SK-N-SH treated with all-trans-retinoic acid at 6 μM for 48 hours (cell line): ENCODE data around the gene AMZ1.
"Not testable (repeated sequence)": the region's sequence is repeated elsewhere in the genome, so short reads cannot be mapped to it uniquely, and the experiment has no call there.

Experiments used
- BACH2 ChIP-seq: fragments of 250-450 bp; sonication (Bioruptor Pico); IDR thresholded peaks from 2 replicates; pipeline ENCODE4 v1.9.0; 2021; ENCODE audit warnings: mild to moderate bottlenecking, borderline replicate concordance
- ESRRG ChIP-seq: fragments of 250-450 bp; sonication (Bioruptor Pico); IDR thresholded peaks from 2 replicates; pipeline ENCODE4 v1.6.1; 2021; ENCODE audit warnings: mild to moderate bottlenecking
- GLIS3 ChIP-seq: fragments of 250-450 bp; sonication (Bioruptor Pico); IDR thresholded peaks from 2 replicates; pipeline ENCODE4 v1.5.0; 2020; ENCODE audit warnings: mild to moderate bottlenecking, moderate library complexity
- RARB ChIP-seq: fragments of 250-450 bp; sonication (Bioruptor Pico); IDR thresholded peaks from 2 replicates; pipeline ENCODE4 v1.8.0; 2021; ENCODE audit warnings: mild to moderate bottlenecking, moderate library complexity
- SNAI2 ChIP-seq: fragments of 250-450 bp; sonication (Bioruptor Pico); IDR thresholded peaks from 2 replicates; pipeline ENCODE4 v1.5.0; 2020; ENCODE audit warnings: mild to moderate bottlenecking, moderate library complexity
- ZFP30 ChIP-seq: fragments of 450-650 bp; formaldehyde crosslinking; IDR thresholded peaks from 2 replicates; pipeline ENCODE4 v1.5.0; 2022; ENCODE audit warnings: mild to moderate bottlenecking, moderate library complexity
- TF ChIP-seq, protein P1 (sequence below): fragments of 250-450 bp; sonication (Bioruptor Pico); IDR thresholded peaks from 2 replicates; pipeline ENCODE4 v1.5.1; 2021; ENCODE audit warnings: mild to moderate bottlenecking, moderate library complexity
- TF ChIP-seq, protein P2 (sequence below): fragments of 250-450 bp; sonication (Bioruptor Pico); IDR thresholded peaks from 2 replicates; pipeline ENCODE4 v1.5.1; 2020; ENCODE audit warnings: low read depth, mild to moderate bottlenecking, moderate library complexity
- TF ChIP-seq, protein P3 (sequence below): fragments of 250-450 bp; sonication (Bioruptor Pico); IDR thresholded peaks from 2 replicates; pipeline ENCODE4 v1.8.0; 2020; ENCODE audit warnings: mild to moderate bottlenecking, moderate library complexity, borderline replicate concordance

DNA sequence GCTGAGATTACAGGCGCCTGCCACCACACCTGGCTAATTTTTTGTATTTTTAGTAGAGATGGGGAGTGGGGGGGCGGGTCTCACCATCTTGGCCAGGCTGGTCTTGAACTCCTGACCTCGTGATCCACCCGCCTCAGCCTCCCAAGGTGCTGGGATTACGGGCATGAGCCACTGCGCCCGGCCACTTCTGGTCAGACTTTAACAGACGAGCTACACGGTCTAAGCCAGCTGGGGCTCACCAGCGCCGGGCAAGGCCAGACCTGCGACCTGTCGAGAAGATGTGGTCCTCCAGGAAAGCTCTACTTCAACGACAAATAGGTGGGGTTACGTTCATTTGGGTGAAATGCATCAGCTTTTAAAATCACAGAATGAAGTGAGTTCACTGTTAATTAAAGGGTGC is 36.0 kb downstream of the AMZ1 start:
- TF ChIP-seq BACH2; GLIS3; SNAI2 (CRISPR knock-in tag); ESRRG (CRISPR knock-in tag); RARB (CRISPR knock-in tag); ZFP30 (CRISPR knock-in tag): not testable (repeated sequence)
- TF ChIP-seq, protein P1, sequence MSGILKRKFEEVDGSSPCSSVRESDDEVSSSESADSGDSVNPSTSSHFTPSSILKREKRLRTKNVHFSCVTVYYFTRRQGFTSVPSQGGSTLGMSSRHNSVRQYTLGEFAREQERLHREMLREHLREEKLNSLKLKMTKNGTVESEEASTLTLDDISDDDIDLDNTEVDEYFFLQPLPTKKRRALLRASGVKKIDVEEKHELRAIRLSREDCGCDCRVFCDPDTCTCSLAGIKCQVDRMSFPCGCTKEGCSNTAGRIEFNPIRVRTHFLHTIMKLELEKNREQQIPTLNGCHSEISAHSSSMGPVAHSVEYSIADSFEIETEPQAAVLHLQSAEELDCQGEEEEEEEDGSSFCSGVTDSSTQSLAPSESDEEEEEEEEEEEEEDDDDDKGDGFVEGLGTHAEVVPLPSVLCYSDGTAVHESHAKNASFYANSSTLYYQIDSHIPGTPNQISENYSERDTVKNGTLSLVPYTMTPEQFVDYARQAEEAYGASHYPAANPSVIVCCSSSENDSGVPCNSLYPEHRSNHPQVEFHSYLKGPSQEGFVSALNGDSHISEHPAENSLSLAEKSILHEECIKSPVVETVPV (CRISPR knock-in tag), result not testable (repeated sequence)
- TF ChIP-seq, protein P2, sequence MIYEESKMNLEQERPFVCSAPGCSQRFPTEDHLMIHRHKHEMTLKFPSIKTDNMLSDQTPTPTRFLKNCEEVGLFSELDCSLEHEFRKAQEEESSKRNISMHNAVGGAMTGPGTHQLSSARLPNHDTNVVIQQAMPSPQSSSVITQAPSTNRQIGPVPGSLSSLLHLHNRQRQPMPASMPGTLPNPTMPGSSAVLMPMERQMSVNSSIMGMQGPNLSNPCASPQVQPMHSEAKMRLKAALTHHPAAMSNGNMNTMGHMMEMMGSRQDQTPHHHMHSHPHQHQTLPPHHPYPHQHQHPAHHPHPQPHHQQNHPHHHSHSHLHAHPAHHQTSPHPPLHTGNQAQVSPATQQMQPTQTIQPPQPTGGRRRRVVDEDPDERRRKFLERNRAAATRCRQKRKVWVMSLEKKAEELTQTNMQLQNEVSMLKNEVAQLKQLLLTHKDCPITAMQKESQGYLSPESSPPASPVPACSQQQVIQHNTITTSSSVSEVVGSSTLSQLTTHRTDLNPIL (CRISPR knock-in tag), result not testable (repeated sequence)
- TF ChIP-seq, protein P3, sequence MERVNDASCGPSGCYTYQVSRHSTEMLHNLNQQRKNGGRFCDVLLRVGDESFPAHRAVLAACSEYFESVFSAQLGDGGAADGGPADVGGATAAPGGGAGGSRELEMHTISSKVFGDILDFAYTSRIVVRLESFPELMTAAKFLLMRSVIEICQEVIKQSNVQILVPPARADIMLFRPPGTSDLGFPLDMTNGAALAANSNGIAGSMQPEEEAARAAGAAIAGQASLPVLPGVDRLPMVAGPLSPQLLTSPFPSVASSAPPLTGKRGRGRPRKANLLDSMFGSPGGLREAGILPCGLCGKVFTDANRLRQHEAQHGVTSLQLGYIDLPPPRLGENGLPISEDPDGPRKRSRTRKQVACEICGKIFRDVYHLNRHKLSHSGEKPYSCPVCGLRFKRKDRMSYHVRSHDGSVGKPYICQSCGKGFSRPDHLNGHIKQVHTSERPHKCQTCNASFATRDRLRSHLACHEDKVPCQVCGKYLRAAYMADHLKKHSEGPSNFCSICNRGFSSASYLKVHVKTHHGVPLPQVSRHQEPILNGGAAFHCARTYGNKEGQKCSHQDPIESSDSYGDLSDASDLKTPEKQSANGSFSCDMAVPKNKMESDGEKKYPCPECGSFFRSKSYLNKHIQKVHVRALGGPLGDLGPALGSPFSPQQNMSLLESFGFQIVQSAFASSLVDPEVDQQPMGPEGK (CRISPR knock-in tag), result not testable (repeated sequence)
